ENCODE results near the gene HS1BP3.

The HS1BP3 gene

DNA sequence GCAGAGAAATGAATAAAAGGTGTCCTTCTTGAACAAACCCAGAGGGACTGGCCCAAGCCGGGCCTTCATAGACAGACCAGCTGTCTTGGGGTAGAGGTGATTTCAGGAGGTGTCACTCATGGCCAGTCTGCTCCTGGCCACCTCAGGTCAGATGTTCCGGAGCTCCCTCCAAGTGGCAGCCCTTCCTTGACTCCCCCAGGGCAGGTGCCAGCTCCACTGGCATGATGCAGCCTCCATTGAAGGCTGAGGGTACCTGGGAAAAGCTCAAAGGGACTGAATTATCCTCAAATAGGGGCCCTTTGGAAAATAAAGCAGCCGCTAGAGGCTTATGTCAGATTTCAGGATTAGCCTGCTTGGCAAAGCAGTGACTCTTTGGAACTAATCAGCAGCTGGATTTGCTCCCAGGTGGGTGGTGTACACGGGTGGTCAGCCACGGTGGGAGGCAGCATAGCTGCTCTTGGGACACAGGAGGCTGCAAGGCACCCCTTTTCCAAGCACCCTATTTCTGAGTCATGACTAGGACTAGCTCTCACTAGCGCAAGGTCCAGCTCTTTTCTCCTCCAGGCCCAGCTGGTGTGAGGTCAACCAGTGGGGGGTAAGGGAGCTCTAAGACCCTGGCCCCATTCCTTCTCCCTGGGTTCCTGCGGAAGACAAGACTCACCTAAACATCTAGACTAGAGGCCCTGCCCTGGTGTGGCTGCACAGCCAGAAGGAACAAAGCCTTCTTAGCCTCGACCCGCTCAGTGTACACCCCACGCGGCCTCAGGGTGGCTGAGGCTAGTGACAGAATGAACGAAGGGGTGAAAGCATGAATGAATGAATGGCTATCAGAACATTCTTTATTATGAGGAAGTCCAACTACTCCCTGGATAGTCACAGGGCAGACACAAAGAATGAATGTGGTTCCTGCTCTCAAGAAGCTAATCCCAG is 29.3 kb downstream of the HS1BP3 start:
- peak overlapping the region in 1 of 3 experiments; percentile 33 for H3K27ac Mint-ChIP-seq
- H3K36me3 Mint-ChIP-seq (ENCODE audit: low read depth) = peaks cover 11% of the 10 kb centered on the region
- TF ChIP-seq, protein P1, sequence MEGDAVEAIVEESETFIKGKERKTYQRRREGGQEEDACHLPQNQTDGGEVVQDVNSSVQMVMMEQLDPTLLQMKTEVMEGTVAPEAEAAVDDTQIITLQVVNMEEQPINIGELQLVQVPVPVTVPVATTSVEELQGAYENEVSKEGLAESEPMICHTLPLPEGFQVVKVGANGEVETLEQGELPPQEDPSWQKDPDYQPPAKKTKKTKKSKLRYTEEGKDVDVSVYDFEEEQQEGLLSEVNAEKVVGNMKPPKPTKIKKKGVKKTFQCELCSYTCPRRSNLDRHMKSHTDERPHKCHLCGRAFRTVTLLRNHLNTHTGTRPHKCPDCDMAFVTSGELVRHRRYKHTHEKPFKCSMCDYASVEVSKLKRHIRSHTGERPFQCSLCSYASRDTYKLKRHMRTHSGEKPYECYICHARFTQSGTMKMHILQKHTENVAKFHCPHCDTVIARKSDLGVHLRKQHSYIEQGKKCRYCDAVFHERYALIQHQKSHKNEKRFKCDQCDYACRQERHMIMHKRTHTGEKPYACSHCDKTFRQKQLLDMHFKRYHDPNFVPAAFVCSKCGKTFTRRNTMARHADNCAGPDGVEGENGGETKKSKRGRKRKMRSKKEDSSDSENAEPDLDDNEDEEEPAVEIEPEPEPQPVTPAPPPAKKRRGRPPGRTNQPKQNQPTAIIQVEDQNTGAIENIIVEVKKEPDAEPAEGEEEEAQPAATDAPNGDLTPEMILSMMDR (IDR thresholded peaks at IDR 0.05; ENCODE audit: unreplicated experiment in 3 of 3) = no peak
- H3K4me1 Mint-ChIP-seq = peaks cover 51% of the 10 kb centered on the region
- H3K27me3 Mint-ChIP-seq (ENCODE audit: low read depth) = peaks cover 8% of the 10 kb centered on the region
- no peaks in the 10 kb centered on the region for H3K9me3 Mint-ChIP-seq
- no peak overlapping the region for H3K4me3 Mint-ChIP-seq

DNA sequence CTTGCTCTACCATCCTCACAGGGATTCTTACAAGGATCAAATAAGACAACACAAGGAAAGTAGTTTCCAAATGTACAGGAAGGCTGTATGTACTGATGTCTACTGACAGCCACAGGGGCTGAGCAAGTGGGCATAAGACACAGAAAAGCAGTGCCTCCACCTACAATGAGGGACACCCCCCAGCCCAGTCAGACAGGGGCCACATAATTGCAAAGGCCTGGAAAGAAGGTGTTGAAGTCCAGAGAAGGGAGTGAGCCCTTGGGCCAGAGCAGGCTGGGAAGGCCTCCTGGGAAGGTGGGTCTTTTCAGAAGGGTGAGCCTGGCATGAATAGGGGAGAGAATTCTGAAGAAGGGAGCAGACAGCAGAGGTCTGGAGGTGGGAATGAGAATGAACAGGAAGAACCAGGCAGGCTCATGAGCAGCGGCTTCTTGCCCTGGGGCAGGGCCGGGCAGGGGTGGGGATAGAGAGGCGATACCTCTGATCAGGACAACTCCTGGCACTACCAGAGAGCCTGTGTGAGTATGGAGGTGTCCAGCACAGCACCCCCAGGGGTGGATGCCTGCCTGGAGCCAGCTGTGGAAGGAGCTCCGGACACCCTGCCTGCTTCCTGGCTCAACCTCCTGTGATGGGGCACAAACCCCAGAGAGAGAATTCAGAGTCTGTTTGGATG is 30.1 kb downstream of the HS1BP3 start:
- H3K9me3 Mint-ChIP-seq = no peaks in the 10 kb centered on the region
- TF ChIP-seq, protein P1 (IDR thresholded peaks at IDR 0.05; ENCODE audit: unreplicated experiment in 3 of 3) = no peak
- H3K4me1 Mint-ChIP-seq = peaks cover 50% of the 10 kb centered on the region
- peaks cover 8% of the 10 kb centered on the region for H3K27me3 Mint-ChIP-seq (ENCODE audit: low read depth)
- peaks cover 11% of the 10 kb centered on the region for H3K36me3 Mint-ChIP-seq (ENCODE audit: low read depth)
- H3K27ac Mint-ChIP-seq = peak overlapping the region; percentile 23 to 91 (median 82)
- H3K4me3 Mint-ChIP-seq = no peak overlapping the region

DNA sequence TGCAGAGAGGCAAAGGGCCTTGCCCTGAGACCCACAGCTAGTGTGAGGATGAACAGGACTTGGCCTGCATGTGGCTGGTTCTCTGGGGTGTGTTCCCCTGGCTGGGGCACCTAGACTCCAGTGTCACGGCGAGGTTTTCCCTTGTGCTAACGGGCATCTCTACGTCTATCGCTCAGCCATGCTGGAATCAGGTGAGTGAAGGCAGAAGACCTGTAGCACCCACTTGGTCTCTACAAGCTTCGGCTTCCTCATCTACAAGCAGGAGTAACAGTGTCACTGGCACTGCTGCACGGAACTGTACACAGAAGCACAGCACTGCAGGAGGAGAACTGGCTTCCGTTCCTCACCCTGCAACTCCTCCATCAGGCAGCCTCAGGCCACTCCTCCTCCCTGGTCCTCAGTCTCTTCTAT is 30.6 kb downstream of the HS1BP3 start:
- TF ChIP-seq, protein P1 (IDR thresholded peaks at IDR 0.05; ENCODE audit: unreplicated experiment in 3 of 3) = no peak
- Mint-ChIP-seq H3K9me3 (no peaks in the 10 kb centered on the region), H3K36me3 (ENCODE audit: low read depth) (peaks cover 11% of the 10 kb centered on the region), H3K27ac (peak overlapping the region; percentile 23 to 91 (median 82)), H3K4me1 (peaks cover 52% of the 10 kb centered on the region), H3K27me3 (ENCODE audit: low read depth) (peaks cover 8% of the 10 kb centered on the region), H3K4me3 (no peak overlapping the region)

DNA sequence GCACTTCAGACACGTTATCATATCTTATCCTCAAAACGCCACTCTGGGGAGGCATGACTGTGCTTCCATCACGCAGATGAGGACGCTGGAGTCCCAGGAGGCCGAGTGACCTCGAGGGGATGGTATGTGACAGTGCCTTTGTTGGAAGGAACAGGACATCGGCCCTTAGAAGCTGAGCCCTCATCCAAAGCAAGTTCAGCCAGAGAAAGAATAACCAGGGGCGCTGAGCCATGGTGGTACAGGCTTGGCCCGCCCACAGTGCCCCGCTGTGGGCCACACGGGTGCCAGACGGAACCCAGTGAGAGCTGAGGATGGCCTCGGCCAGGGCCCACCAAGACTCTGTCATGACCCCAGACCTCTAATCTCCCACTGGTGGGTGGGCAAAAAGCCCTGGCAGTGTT is 31.3 kb downstream of the HS1BP3 start:
- peaks cover 11% of the 10 kb centered on the region for H3K36me3 Mint-ChIP-seq (ENCODE audit: low read depth)

DNA sequence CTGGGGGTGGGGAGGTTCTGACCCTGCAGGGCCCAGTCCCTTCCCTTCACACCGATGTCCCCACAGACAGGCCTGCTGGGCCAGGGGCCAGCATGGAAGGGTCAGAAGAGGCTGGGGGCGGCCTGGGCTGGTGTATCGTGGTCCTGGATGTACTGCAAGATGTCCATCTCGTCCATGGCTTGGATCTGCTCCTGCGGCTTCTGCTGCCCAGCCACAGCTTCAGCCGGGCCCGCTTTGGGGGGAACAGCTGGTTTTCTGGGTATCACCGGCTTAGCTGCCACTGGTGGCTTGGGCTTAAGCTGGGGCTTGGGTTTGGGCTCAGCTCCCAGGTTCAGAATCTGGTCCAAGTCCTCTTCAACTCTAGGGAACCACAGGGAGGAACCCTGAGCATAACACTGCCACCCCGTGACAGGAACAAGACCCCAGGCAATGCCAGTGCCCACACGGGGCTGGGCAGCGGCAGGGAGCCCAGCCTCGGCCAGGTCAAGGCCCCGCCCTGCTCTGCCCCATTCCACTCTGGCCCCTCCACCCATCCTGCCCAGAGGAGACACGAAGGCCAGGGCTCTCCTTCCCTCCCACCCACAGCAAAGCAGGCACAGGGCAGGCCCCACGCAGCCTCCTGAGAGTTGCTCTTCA is 31.9 kb downstream of the HS1BP3 start:
- Mint-ChIP-seq H3K27ac (peak overlapping the region; percentile 45 to 91 (median 90)), H3K27me3 (ENCODE audit: low read depth) (peaks cover 8% of the 10 kb centered on the region), H3K4me1 (peaks cover 61% of the 10 kb centered on the region), H3K4me3 (no peak overlapping the region), H3K9me3 (no peaks in the 10 kb centered on the region), H3K36me3 (ENCODE audit: low read depth) (peaks cover 11% of the 10 kb centered on the region)
- TF ChIP-seq, protein P1 (IDR thresholded peaks at IDR 0.05; ENCODE audit: unreplicated experiment in 3 of 3) = no peak

More for the DNA sequence above, 31.3 kb downstream of the HS1BP3 start:
- peaks cover 8% of the 10 kb centered on the region for H3K27me3 Mint-ChIP-seq (ENCODE audit: low read depth)
- TF ChIP-seq, protein P1 (IDR thresholded peaks at IDR 0.05; ENCODE audit: unreplicated experiment in 3 of 3) = no peak
- peaks cover 55% of the 10 kb centered on the region for H3K4me1 Mint-ChIP-seq
- H3K4me3 Mint-ChIP-seq = no peak overlapping the region
- H3K9me3 Mint-ChIP-seq = no peaks in the 10 kb centered on the region
- peak overlapping the region; percentile 45 to 91 (median 90) for H3K27ac Mint-ChIP-seq

Measured in nephron (organoid).